Stimulated activated naive CD4-positive, alpha-beta T cell treated with Interleukin-2 at 50 U/mL for 16 hours (primary cell): ENCODE results near the gene PRMT2.

ENCODE experiments used
- DNase-seq: peaks from one replicate; lab custom pipeline; 2025; lab: John Stamatoyannopoulos, UW

Gene PRMT2

DNA sequence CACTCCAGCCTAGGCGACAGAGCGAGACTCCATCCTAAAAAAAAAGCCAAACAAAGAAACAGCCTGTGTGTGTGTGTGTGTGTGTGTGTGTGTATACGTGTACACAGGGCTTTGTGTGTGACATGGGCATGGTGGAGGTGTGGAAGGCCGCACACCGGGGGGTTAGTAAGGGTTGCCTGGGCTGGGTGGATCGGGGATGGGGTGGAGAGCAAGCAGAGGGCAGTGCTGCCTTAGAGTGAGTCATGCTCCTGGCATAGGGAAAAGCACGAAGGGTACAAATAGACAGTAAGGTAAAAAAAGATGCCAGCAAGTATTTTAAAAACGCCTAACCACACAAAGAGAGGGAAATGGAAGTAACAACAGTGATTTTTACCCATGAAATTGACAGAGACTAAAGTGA is 6.2 kb downstream of the PRMT2 start:
- DNase-seq = no peak

DNA sequence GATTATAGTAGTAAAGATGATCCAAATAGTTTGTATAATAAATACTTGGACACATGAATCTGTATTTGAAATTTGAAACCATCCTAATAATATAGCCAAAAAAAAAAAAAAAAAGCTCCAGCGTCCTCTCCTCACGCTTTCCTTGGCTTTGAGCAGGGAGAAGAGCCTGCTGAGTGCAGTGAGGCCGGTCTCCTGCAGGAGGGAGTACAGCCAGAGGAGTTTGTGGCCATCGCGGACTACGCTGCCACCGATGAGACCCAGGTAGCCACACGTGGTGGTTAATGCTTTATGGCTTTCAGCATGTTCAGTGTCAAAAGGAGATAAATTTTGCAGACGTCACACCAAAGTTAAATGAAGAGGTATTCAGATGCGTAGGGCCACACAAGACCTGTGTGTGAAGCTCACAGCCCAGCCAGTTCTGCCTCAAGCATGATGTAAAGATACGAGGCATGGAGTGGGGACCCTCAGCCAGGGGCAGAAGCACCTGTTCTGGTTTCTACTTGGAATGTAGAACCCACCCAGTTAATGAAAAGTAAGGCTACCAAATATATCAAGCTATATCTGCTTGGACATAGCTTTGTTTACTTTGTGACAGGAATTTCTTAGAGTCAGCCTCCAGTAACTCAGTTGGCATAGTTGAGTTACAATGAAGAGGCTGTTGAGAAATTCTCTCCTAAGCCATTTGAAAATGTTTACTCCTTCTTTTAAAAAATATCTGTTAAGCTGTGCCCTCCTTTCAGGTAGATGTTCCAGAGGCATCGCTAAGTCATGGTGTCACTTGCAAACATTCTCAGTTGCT is 8.1 kb downstream of the PRMT2 start:
- no peak for DNase-seq

DNA sequence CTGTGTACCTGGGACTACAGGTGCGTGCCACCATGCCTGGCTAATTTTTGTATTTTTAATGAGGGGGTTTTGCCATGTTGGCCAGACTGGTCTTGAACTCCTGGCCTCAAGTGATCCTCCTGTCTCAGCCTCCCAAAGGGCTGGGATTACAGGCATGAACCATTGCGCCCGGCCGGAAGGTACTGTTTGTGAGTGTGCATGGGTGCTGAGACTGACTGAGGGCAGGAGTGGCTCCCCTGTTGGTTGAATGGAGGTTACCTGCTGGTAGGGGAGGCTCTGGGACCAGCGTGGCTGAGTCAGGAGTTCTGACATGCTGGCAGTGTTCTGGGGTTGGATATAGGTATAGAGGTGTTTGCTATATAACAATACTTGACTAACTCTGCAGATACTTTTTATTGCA is 10.4 kb downstream of the PRMT2 start:
- no peak for DNase-seq

DNA sequence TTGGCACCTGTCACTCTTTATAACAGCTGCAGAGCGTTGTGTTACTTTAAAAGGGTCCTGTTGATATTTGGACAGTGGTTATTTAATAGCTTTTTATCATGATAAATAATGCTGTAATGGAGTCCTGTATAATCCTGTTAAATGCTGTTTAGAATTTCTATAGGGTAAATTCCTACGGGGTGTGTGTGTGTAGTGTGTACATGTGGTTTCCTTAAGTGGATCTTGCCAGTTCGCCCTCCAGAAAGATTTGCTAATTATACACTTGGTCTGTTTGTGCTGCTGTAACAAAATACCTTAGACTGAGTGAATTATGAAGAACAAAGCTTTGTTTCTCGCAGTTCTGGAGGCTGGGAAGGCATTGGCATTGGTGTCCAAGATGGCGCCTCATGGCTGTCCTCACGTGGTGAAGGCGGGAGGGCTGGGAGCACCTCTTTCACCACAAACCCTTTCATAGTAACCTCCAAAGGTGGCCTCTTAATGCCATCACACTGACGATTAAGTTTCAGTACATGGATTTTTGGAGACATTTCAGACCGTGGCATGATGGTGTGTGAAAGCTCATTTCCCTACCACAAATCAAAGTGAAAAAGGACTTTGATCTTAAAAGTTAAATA is 11.2 kb downstream of the PRMT2 start:
- no peak for DNase-seq

DNA sequence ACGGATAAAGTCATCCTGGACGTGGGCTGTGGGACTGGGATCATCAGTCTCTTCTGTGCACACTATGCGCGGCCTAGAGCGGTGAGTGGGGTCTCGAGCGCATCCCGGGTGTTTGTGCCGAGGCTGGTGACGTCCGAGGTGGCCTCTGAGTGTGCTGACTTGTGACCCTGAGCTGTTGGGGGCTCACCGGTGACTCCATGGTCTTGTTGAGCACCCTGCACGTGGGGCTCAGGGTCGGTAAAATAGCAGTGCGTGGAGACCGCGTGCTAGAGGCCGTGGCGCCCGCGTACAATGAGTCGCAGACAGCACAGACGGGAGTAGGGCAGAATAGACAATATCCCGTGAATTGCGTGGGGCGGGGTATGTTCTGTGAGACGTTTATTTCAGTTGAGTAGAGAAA is 13.1 kb downstream of the PRMT2 start:
- DNase-seq = no peak

DNA sequence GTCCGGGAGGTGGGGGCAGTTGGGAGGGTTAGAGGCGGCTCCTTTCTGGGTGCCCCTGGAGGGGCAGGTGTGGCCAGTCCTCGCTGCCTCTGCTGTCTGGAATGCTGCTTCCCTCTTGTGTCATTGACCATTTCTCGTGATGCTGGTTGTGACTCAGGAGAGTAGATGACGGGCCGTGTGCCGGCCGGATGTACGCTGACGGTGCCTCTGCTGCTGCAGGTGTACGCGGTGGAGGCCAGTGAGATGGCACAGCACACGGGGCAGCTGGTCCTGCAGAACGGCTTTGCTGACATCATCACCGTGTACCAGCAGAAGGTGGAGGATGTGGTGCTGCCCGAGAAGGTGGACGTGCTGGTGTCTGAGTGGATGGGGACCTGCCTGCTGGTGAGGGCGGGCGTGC is 13.9 kb downstream of the PRMT2 start:
- no peak for DNase-seq

DNA sequence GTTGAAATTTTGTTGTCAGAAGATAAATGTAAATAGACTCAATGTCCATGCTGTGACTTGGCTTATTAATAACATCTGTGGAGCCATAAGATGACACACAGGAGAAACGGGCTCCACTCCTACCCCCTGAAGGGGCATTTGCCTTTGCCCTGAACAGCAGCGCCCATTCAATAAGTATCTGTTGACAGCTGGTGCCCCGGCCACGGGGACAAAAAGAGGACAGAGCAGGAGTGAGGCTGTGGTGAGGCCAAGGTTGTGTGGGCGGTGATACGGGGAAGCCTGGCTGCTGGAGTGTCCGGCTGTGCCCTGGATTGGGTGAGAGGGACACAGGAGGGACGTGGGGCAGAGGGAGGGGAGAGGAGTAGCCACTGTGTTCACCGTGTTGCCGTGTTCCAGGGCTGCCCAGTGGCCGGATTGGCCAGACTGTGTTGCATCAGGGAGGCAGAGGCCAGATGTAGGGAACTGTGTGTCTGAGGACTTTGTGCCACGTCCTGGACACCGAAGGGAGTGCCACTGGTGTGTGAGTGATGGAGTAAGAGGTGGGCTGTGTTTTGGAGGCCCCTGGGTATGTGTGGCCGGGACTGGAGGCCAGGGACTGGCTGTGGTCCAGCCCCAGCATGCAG is 15.1 kb downstream of the PRMT2 start:
- DNase-seq = no peak

DNA sequence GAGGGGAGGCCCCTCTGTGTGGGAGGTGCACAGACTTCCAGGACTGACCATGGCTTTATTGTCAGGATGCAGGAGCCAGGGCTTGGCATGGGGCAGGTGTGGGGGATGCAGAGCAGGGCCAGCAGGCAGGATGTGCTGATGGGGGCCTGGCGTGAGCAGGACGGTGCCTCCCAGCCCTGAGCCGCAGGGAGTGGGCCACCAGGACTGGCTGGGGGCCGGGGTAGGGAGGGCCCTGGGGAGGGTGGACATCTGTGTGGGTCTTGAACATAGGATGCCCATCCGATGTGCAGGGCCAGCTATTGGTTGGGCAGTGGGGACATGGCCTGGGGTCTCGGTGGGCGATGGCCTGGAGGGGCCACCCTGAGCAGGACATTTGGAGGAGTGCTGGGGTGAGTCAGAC is 15.6 kb downstream of the PRMT2 start:
- no peak for DNase-seq

DNA sequence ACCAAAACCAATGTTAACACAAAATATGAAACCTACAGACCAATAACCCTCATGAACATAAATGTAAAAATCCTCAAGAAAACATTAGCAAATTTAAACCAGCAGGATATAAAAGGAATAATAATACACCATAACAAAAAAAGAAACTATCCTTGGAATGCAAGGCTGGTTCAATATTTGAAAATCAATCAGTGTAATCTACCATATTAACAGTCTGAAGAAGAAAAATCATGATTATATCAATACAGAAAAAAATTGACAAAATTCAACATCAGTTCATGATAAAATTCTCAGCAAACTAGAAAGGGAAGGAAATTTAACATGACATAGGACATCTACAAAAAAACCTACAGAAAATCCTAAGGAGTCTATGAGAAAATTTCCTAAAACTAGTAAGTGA is 19.8 kb downstream of the PRMT2 start:
- no peak for DNase-seq

DNA sequence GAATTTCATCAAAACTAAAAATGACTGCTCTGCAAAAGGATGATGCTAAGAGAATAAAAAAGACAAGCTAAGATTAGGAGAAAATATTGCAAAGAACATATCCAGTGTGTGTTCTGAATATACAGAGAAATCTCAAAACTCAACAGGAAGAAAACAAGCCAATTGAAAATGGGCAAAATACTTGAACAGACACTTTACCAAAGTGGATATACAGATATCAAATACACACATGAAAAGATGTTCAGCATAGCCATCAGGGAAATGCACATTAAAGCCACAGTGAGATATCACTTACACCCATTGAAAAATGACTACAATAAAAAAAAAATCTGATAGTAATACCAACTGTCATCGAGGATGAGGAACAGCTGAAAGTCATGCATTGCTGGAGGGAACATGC is 21.3 kb downstream of the PRMT2 start:
- DNase-seq = no peak

DNA sequence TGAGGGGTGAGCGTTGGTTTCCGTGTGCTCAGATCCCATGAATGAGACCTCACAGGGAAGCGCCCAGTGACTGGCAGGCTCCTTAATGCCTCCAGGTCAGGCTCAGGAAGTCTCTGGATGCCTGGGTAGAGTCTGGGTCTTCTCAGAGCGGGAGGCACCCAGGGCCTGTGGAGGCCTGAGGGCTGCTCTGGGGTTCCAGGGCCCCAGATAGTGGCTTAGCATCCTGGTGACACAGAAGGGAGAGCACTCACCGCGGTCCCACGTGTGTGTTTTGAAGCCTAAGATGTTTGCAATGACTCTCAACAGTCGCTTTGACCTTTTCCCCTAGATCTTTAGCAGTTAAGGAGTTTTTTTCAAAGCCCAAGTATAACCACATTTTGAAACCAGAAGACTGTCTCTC is 25.0 kb downstream of the PRMT2 start:
- no peak for DNase-seq

DNA sequence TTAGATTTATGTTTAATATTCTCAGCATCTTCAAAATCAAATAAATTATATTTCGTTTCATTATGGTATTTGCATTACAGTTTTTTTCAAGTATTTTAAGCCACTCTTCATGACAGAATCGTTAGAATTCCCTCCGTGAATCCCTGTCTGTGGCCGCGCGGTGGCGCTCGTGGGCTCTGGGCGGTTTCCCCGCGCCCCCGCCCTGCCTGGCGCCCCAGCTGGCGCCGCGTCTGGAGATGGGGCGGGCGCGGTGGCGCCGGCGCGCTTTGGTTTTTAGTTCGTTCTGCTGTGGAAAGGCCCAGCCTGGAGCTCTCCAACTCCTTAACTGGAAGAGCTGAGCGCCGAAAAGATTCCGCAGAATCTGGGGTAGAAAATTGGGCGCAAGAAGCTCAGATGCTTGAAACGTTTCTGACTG is 25.7 kb downstream of the PRMT2 start:
- DNase-seq = peak; percentile 34

DNA sequence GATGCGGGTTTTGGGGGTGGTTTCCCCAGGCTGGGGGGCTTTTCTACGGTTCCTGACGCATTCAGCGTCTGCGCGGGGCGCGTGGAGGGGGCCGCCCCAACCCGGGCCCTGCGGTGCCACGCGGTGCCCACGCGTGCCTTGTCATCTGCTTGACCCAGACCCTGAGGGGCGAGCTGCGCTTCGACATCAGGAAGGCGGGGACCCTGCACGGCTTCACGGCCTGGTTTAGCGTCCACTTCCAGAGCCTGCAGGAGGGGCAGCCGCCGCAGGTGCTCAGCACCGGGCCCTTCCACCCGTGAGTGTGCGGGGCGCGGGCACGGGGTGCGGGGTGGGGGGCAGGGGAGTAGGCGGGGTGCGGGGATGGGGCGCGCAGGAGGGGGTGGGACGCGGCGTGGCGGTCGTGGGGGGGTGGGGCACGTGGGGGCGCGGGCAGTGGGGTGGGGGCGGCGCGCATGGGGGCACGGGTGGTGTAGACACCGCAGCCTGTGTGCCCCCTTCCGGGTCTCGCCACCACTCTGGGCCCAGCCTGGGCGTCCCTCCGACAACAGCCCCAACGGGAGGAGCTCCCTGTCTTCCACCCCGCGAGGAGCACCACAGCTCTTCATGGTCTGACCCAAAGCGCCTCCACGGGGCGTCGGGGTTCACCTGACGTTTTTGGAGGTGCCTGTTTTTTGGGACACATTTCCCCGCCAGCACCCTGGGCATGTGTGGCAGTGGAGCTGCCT is 26.3 kb downstream of the PRMT2 start:
- DNase-seq = no peak

DNA sequence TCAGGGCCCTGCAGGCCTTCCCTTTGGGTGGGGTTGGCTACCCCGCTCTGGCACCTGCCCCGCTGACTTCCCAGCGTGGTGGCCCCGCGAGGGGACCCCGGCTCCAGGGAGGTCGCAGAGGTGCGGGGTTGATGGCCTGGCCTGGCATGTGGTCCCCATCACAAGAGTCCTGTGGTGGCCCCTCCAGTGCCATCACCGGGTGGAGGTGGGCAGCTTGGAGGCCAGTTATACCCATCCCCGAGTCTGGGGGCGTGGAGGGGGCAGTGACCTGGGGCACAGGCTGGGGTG is 26.8 kb downstream of the PRMT2 start:
- no peak for DNase-seq

DNA sequence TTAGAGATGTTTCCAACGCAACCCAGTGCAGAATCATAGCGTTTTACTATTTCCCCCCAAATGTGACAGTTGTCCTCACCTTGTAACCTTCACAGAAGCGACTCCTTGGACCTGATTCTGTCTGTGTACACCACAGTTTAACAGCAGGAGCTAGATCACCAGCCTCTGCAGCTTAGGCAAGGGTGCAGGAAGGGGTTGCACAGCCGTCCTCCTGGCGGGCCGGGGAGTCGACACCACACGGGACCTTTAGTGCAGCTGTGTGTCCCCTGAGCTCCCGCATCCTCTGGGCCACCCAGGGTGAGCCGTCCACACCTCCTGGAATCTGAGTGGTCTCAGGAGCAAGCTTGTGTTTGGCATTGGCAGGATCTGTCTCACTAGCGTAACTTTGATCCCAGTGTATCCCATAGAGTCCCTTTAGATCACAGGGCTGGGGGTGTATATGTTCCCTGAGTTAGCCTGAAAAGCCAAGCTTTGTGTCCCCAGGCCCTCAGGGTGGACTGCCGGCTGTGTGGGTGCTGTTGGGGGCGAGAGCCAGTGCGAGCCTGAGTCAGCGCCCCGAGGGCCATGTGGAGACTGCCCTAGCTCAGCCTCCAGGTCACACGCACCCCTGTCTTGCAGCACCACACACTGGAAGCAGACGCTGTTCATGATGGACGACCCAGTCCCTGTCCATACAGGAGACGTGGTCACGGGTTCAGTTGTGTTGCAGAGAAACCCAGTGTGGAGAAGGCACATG is 27.5 kb downstream of the PRMT2 start:
- no peak for DNase-seq

DNA sequence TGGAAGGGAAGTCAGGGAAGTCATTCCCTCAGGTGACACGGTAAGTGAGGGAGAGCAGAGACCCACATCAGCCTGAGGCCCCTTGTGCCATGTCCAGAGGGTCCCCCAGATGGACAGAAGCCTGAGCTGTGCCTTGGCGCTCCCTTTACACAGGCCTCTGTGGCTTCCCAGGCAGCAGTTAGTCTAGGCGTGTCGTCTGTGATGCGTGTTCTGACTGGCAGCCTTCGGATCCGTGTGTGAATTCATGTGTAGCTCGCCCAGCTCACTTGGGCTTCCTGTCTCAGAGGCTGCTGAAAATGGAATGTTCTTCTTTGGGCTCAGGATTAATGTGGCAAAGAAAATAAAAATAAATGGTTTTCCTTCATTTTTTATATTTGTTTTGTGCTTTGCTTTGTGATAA is 28.3 kb downstream of the PRMT2 start:
- no peak for DNase-seq

DNA sequence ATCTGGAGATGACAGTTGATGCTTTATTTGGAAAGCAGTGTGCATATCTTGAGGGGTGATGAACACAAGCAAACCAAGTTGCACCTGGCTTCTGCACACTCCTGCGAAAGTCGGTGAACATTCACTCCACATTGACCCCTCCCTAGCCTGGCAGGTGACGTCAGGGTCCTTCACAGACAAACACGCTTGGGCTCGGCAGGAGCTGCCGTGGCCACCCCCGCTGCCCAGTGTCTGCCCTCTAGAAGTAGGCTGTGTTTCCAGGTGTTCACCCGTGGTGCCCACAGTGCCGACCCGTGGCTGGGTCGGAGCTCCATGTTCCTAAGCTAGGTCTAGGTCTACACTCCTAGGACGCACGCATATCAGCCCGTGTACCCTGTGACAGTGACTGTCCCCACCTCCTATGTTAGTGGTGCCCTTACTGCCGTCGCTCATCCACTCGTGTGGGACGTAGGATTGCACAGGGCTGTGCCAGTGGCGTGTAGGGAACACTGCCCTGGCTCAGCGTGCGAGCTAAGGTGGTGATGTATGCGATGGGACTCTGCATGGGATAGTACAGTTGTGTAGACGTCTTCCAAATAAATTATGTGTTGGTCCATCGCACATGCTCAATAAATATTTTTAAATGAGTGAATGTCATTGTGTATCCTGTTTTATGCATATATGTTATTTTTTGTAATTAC is 29.0 kb downstream of the PRMT2 start:
- DNase-seq = no peak

DNA sequence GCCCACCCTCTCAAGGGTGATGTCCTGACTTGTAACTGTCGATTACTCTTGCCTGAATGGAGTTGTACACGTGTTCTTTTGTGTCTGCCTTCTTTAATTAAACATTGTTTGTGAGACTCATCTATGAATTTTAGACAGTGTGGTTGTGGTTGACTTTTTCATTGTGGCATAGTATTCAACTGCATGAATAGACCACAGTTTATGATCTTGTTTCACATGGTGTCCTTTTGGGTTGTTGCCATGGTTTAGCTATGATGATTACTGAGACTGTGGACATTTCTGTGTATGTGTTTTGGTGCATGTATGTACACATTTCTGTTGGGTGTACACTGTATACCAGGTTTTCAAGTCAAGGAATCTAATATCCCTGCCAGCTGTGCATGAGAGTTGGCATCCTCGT is 30.1 kb downstream of the PRMT2 start:
- DNase-seq = no peak

DNA sequence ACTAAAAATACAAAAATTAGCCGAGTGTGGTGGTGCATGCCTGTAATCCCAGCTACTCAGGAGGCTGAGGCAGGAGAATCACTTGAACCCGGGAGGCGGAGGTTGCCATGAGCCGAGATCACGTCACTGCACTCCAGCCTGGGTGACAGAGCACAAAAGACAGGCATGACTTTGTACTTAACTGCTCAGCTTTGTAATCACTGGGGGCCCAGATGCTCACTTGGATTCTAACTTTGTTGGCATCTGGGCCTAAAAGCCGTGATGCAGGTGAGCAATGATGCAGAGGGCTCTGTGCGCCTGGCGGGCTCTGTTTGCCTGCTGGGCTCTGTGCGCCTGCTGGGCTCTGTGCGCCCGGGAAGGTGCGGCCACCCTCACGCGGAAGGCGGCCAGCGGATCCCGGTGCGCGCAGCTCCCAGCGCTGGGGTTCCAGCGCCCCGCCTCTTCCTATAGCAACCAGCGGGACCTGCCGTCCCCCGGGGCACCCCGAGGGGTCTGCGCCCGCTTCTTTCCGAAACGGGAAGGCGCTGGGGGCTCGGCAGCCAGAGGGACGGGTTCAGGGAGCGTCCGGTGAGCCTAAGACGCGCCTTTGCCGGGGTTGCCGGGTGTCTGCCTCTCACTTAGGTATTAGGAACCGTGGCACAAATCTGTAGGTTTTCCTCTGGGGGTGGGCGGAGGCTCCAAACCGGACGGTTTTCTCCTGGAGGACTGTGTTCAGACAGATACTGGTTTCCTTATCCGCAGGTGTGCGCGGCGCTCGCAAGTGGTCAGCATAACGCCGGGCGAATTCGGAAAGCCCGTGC is 31.7 kb downstream of the PRMT2 start:
- DNase-seq = no peak

DNA sequence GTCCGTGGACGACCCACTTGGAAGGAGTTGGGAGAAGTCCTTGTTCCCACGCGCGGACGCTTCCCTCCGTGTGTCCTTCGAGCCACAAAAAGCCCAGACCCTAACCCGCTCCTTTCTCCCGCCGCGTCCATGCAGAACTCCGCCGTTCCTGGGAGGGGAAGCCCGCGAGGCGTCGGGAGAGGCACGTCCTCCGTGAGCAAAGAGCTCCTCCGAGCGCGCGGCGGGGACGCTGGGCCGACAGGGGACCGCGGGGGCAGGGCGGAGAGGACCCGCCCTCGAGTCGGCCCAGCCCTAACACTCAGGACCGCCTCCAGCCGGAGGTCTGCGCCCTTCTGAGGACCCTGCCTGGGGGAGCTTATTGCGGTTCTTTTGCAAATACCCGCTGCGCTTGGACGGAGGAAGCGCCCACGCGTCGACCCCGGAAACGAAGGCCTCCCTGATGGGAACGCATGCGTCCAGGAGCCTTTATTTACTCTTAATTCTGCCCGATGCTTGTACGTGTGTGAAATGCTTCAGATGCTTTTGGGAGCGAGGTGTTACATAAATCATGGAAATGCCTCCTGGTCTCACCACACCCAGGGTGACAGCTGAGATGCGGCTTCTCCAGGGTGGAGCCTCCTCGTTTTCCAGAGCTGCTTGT is 32.4 kb downstream of the PRMT2 start:
- DNase-seq = no peak
